WTC11 (cell line): ENCODE results near the gene TFF3. TPM values are rescaled to one million over a fixed set of nuclear protein-coding genes. Genes with fewer than 3 reads are reported as not detected.

Source experiments
- ATAC-seq: fragments of 200-7000 bp; cut with Tn5 transposase; 2 replicates; pipeline ENCODE4 v1.10.0; 2021; ENCODE audit warnings: mild to moderate bottlenecking, moderate library complexity
- CTCF ChIA-PET: fragments of 300-600 bp; sonication (Branson Sonifier 250); formaldehyde crosslinking; loops from one replicate; lab custom pipeline; 2021; ENCODE audit warnings: antibody characterized with exemption; lab: Charles Lee
- POLR2A ChIA-PET: fragments of 350-600 bp; sonication (Branson Sonifier 250); formaldehyde crosslinking; loops from one replicate; lab custom pipeline; 2021; ENCODE audit warnings: antibody characterized with exemption; lab: Charles Lee
- DNase-seq: peaks from one replicate; pipeline ENCODE4 v3.0.0; 2021; ENCODE audit warnings: low spot score
- H3K27ac Mint-ChIP-seq: 2 replicates; pipeline ENCODE4 v1.8.0; 2021; ENCODE audit warnings: mixed read lengths
- H3K27me3 Mint-ChIP-seq: 2 replicates; pipeline ENCODE4 v1.8.0; 2021; ENCODE audit warnings: low read depth, mild to moderate bottlenecking, moderate library complexity, mixed read lengths
- H3K36me3 Mint-ChIP-seq: 2 replicates; pipeline ENCODE4 v1.8.0; 2021; ENCODE audit warnings: mixed read lengths
- H3K4me1 Mint-ChIP-seq: 2 replicates; pipeline ENCODE4 v1.8.0; 2022; ENCODE audit warnings: mixed read lengths
- H3K4me3 Mint-ChIP-seq: 2 replicates; pipeline ENCODE4 v1.8.0; 2021; ENCODE audit warnings: mild to moderate bottlenecking, moderate library complexity, mixed read lengths
- H3K9me3 Mint-ChIP-seq: 2 replicates; pipeline ENCODE4 v1.8.0; 2021; ENCODE audit warnings: mixed read lengths
- CREB1 ChIP-seq: sonication (generic); formaldehyde crosslinking; IDR thresholded peaks from 2 replicates; pipeline ENCODE4 v1.8.0; 2023; ENCODE audit warnings: mild to moderate bottlenecking, missing genetic modification reagents
- CREM ChIP-seq: sonication (generic); formaldehyde crosslinking; IDR thresholded peaks from 2 replicates; pipeline ENCODE4 v1.8.1; 2022; ENCODE audit warnings: mild to moderate bottlenecking, missing genetic modification reagents, moderate library complexity
- KAT7 ChIP-seq: sonication (generic); formaldehyde crosslinking; IDR thresholded peaks from 2 replicates; pipeline ENCODE4 v1.8.1; 2023; ENCODE audit warnings: missing genetic modification reagents, mild to moderate bottlenecking, borderline replicate concordance
- NFE2L1 ChIP-seq: sonication (generic); formaldehyde crosslinking; IDR thresholded peaks from 2 replicates; pipeline ENCODE4 v1.8.1; 2023; ENCODE audit warnings: missing genetic modification reagents
- PRRX2 ChIP-seq: fragments of 250-450 bp; sonication (Bioruptor Pico); IDR thresholded peaks from 2 replicates; pipeline ENCODE4 v1.8.0; 2021; ENCODE audit warnings: mild to moderate bottlenecking
- SMAD3 ChIP-seq: sonication (generic); formaldehyde crosslinking; IDR thresholded peaks from 2 replicates; pipeline ENCODE4 v1.8.0; 2022; ENCODE audit warnings: missing genetic modification reagents, mild to moderate bottlenecking, borderline replicate concordance
- TCF7 ChIP-seq: sonication (generic); formaldehyde crosslinking; IDR thresholded peaks from 2 replicates; pipeline ENCODE4 v1.8.0; 2022; ENCODE audit warnings: mild to moderate bottlenecking, low read depth, missing genetic modification reagents, moderate library complexity
- ZNF121 ChIP-seq: sonication (generic); formaldehyde crosslinking; IDR thresholded peaks from 2 replicates; pipeline ENCODE4 v1.8.0; 2023; ENCODE audit warnings: missing genetic modification reagents
- total RNA-seq: library from RNA; stranded (reverse); gene quantifications from 3 replicates; pipeline ENCODE4 v1.2.3, GENCODE V29; 2021
- TF ChIP-seq, protein P1 (sequence below): sonication (generic); formaldehyde crosslinking; IDR thresholded peaks from 2 replicates; pipeline ENCODE4 v1.8.1; 2022; ENCODE audit warnings: low read depth, mild to moderate bottlenecking, moderate library complexity, missing genetic modification reagents, borderline replicate concordance
- TF ChIP-seq, protein P2 (sequence below): sonication (generic); formaldehyde crosslinking; IDR thresholded peaks from 2 replicates; pipeline ENCODE4 v1.8.1; 2022; ENCODE audit warnings: mild to moderate bottlenecking, moderate library complexity, missing genetic modification reagents
- TF ChIP-seq, protein P3 (sequence below): fragments of 250-450 bp; sonication (Bioruptor Pico); conservative IDR thresholded peaks from 2 replicates; pipeline ENCODE4 v1.9.0; 2021; ENCODE audit warnings: mild to moderate bottlenecking
- TF ChIP-seq, protein P4 (sequence below): fragments of 250-450 bp; sonication (Bioruptor Pico); IDR thresholded peaks from 2 replicates; pipeline ENCODE4 v1.9.0; 2021; ENCODE audit warnings: mild to moderate bottlenecking
- TF ChIP-seq, protein P5 (sequence below): sonication (generic); formaldehyde crosslinking; IDR thresholded peaks from 2 replicates; pipeline ENCODE4 v1.8.1; 2022; ENCODE audit warnings: missing genetic modification reagents, borderline replicate concordance
- TF ChIP-seq, protein P6 (sequence below): sonication (generic); formaldehyde crosslinking; IDR thresholded peaks from 2 replicates; pipeline ENCODE4 v1.8.1; 2022; ENCODE audit warnings: low read depth, missing genetic modification reagents, borderline replicate concordance
- TF ChIP-seq, protein P7 (sequence below): sonication (generic); formaldehyde crosslinking; IDR thresholded peaks from 2 replicates; pipeline ENCODE4 v1.8.0; 2022; ENCODE audit warnings: mild to moderate bottlenecking, missing genetic modification reagents

TFF3 gene
- total RNA-seq, 1 experiment from 2014 or later, result 4.2 TPM

DNA sequence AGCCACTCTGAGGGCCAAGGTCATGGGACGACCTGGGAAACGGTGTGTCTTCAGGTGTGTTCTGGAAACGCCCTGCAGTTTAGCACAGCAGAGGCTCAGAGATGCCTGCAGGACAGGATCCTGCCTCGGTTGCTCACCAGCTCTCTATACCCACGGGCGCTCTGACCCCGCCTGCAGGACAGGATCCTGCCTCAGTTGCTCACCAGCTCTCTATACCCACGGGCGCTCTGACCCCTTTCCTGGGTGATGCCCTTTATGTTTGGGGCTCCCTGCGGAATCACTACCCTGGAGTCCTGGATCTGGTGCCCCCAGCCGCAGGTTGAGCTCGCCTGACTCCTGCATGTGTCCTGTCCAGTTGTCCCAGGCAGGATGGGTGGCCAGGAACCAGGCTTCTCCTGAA is 32.5 kb downstream of the TFF3 start:
- Mint-ChIP-seq H3K27ac (no peak overlapping the region), H3K4me1 (no peaks in the 10 kb centered on the region), H3K36me3 (no peaks in the 10 kb centered on the region), H3K4me3 (no peak overlapping the region), H3K27me3 (no peaks in the 10 kb centered on the region)
- CTCF ChIA-PET, result interaction anchor here (1.0 to 1.2 kb wide), 2 partner anchors 8 to 27 kb away, joined by 3 to 6 read pairs; no protein-coding TSS in a partner anchor
- DNase-seq, result no peak
- no peak for ATAC-seq
- TF ChIP-seq PRRX2 (CRISPR knock-in tag) (no peak), TCF7 (no peak), KAT7 (CRISPR knock-in tag) (no peak), CREM (CRISPR knock-in tag) (no peak), CREB1 (no peak), NFE2L1 (CRISPR knock-in tag) (no peak)
- TF ChIP-seq, protein P1, sequence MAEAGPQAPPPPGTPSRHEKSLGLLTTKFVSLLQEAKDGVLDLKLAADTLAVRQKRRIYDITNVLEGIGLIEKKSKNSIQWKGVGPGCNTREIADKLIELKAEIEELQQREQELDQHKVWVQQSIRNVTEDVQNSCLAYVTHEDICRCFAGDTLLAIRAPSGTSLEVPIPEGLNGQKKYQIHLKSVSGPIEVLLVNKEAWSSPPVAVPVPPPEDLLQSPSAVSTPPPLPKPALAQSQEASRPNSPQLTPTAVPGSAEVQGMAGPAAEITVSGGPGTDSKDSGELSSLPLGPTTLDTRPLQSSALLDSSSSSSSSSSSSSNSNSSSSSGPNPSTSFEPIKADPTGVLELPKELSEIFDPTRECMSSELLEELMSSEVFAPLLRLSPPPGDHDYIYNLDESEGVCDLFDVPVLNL, result no peak
- TF ChIP-seq, all 79 proteins: peak for 0
- no peaks in the 10 kb centered on the region for H3K9me3 Mint-ChIP-seq
- POLR2A ChIA-PET, result no interaction called here

DNA sequence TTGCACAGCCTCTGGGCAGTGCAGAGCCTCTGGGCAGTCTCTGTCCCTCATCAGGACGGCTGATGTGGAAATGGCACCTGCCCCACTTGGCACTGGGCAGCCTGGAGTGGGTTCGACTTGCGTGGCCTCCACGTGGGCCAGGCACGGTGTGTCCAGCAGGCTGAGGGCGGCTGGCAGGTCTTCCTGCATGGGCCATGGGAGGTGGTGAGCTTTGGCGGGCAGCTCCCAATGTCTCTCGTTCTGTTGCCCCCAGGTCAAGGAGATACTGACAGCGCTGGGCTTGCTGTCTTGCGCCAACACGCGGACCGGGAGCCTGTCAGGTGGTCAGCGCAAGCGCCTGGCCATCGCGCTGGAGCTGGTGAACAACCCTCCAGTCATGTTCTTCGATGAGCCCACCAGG is 33.2 kb downstream of the TFF3 start:
- H3K27ac Mint-ChIP-seq, result no peak overlapping the region
- POLR2A ChIA-PET, result no interaction called here
- ATAC-seq (no peak), DNase-seq (no peak)
- CTCF ChIA-PET, result interaction anchor here (1.2 kb wide), 1 partner anchor 27 kb away, joined by 6 read pairs; no protein-coding TSS in a partner anchor
- TF ChIP-seq, protein P2, sequence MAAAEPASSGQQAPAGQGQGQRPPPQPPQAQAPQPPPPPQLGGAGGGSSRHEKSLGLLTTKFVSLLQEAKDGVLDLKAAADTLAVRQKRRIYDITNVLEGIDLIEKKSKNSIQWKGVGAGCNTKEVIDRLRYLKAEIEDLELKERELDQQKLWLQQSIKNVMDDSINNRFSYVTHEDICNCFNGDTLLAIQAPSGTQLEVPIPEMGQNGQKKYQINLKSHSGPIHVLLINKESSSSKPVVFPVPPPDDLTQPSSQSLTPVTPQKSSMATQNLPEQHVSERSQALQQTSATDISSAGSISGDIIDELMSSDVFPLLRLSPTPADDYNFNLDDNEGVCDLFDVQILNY, result no peak
- TF ChIP-seq, protein P3, sequence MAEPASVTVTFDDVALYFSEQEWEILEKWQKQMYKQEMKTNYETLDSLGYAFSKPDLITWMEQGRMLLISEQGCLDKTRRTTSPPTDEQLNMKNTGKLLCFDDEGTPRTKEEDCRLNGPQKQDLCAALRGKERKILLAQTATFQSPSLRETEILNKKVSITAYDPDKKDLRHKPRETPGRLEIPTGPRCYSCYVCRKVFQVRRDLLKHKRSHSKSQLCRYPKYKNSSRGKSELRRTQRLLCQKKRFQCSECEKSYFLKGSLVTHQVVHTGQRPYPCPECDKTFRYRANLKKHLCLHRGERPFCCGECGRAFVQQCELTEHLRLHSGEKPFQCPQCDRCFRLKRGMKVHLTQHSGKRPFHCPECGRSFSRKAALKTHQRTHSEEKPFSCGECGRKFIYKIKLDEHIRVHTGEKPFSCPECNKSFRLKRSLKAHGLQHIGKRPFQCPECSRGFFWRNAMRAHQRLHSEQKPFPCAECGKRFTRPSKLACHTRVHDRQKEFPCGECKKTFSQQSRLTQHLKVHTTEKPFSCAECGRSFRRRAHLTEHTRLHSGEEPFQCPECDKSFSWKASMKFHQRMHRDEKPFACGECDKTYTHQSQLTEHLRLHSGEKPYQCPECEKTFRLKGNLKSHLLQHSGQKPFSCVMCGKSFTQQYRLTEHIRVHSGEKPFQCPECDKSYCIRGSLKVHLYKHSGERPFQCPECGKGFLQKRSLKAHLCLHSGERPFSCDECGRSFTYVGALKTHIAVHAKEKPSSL (CRISPR knock-in tag), result no peak
- TF ChIP-seq, protein P4, sequence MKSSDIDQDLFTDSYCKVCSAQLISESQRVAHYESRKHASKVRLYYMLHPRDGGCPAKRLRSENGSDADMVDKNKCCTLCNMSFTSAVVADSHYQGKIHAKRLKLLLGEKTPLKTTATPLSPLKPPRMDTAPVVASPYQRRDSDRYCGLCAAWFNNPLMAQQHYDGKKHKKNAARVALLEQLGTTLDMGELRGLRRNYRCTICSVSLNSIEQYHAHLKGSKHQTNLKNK (CRISPR knock-in tag), result no peak
- TF ChIP-seq, protein P5, sequence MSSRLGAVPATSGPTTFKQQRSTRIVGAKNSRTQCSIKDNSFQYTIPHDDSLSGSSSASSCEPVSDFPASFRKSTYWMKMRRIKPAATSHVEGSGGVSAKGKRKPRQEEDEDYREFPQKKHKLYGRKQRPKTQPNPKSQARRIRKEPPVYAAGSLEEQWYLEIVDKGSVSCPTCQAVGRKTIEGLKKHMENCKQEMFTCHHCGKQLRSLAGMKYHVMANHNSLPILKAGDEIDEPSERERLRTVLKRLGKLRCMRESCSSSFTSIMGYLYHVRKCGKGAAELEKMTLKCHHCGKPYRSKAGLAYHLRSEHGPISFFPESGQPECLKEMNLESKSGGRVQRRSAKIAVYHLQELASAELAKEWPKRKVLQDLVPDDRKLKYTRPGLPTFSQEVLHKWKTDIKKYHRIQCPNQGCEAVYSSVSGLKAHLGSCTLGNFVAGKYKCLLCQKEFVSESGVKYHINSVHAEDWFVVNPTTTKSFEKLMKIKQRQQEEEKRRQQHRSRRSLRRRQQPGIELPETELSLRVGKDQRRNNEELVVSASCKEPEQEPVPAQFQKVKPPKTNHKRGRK, result no peak
- TF ChIP-seq ZNF121 (no peak), SMAD3 (CRISPR knock-in tag) (no peak)
- TF ChIP-seq, protein P6, sequence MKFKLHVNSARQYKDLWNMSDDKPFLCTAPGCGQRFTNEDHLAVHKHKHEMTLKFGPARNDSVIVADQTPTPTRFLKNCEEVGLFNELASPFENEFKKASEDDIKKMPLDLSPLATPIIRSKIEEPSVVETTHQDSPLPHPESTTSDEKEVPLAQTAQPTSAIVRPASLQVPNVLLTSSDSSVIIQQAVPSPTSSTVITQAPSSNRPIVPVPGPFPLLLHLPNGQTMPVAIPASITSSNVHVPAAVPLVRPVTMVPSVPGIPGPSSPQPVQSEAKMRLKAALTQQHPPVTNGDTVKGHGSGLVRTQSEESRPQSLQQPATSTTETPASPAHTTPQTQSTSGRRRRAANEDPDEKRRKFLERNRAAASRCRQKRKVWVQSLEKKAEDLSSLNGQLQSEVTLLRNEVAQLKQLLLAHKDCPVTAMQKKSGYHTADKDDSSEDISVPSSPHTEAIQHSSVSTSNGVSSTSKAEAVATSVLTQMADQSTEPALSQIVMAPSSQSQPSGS (CRISPR knock-in tag), result no peak
- TF ChIP-seq, protein P7, sequence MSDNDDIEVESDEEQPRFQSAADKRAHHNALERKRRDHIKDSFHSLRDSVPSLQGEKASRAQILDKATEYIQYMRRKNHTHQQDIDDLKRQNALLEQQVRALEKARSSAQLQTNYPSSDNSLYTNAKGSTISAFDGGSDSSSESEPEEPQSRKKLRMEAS (CRISPR knock-in tag), result no peak
- no peaks in the 10 kb centered on the region for H3K27me3 Mint-ChIP-seq
- H3K36me3 Mint-ChIP-seq, result no peaks in the 10 kb centered on the region
- no peaks in the 10 kb centered on the region for H3K4me1 Mint-ChIP-seq
- no peaks in the 10 kb centered on the region for H3K9me3 Mint-ChIP-seq
- H3K4me3 Mint-ChIP-seq, result no peak overlapping the region
